B cell (primary cell): ENCODE data around the gene PGAM5. TPM values are rescaled to one million over a fixed set of nuclear protein-coding genes. Genes with fewer than 3 reads are reported as not detected.
A peak's percentile ranks its signal among the peaks of the same experiment; 100 is the strongest.

Source experiments
- ATAC-seq: fragments of 200-7000 bp; cut with Tn5 transposase; one replicate; pipeline ENCODE4 v1.10.0; 2021; ENCODE audit warnings: low read depth, mild to moderate bottlenecking, moderate number of reproducible peaks, moderate library complexity
- CTCF ChIA-PET: fragments of 350-600 bp; sonication (Branson Sonifier 250); formaldehyde crosslinking; loops from one replicate; lab custom pipeline; 2021; ENCODE audit warnings: antibody characterized with exemption, inconsistent platforms; lab: Charles Lee
- POLR2A ChIA-PET: fragments of 350-600 bp; sonication (Branson Sonifier 250); formaldehyde crosslinking; loops from one replicate; lab custom pipeline; 2021; ENCODE audit warnings: antibody characterized with exemption; lab: Charles Lee
- DNase-seq: peaks from one replicate; pipeline ENCODE4 v3.0.0; 2013
- H2AFZ ChIP-seq: 2 replicates; pipeline ENCODE4 v1.6.1; 2012; ENCODE audit warnings: mild to moderate bottlenecking, low read depth, low read length; ENCODE audit not compliant: insufficient read depth, poor library complexity, severe bottlenecking
- H3K27ac ChIP-seq, 2 donors: 1 replicate in 1 of 2; 2 replicates in 1 of 2; pipeline ENCODE4 v1.5.1; 2012 to 2013; ENCODE audit warnings: low read length in 2 of 2, mild to moderate bottlenecking in 2 of 2, moderate library complexity in 1 of 2
- H3K27me3 ChIP-seq, 4 experiments: fragments of 200-600 bp in 1 of 4; sonication (generic) in 1 of 4; replicated peaks in 1 of 4; 1 replicate in 2 of 4; 2 replicates in 2 of 4; pipeline versions ENCODE4 v1.6.1 to v1.7.0; 2013 to 2016; ENCODE audit warnings: low read length in 3 of 4, mild to moderate bottlenecking in 2 of 4, mixed read lengths in 1 of 4, moderate library complexity in 1 of 4; ENCODE audit not compliant: insufficient read depth in 4 of 4, control insufficient read depth in 3 of 4; ENCODE audit errors: control extremely low read depth in 1 of 4
- H3K36me3 ChIP-seq, 2 experiments: replicated peaks in 1 of 2; 1 replicate in 1 of 2; 2 replicates in 1 of 2; pipeline versions ENCODE4 v1.6.1 to v1.7.1; 2013; ENCODE audit warnings: low read length in 1 of 2; ENCODE audit not compliant: insufficient read depth in 2 of 2, control insufficient read depth in 1 of 2; ENCODE audit errors: control extremely low read depth in 1 of 2, extremely low read depth in 1 of 2
- H3K4me1 ChIP-seq, 2 donors: fragments of 200-600 bp in 1 of 2; sonication (generic) in 1 of 2; 1 replicate in 1 of 2; 2 replicates in 1 of 2; pipeline versions ENCODE4 v1.5.1 to v1.6.1; 2013 to 2017; ENCODE audit warnings: low read length in 2 of 2; ENCODE audit not compliant: control insufficient read depth in 2 of 2, insufficient read depth in 2 of 2
- H3K4me2 ChIP-seq: replicated peaks from 2 replicates; pipeline ENCODE3; 2012; ENCODE audit warnings: mild to moderate bottlenecking, low read depth, low read length; ENCODE audit not compliant: poor library complexity, severe bottlenecking
- H3K4me3 ChIP-seq, 5 experiments: fragments of 200-600 bp in 1 of 5; sonication (generic) in 1 of 5; 1 replicate in 3 of 5; 2 replicates in 2 of 5; pipeline versions ENCODE4 v1.5.1 to v1.7.0; 2011 to 2016; ENCODE audit warnings: low read length in 4 of 5, mild to moderate bottlenecking in 4 of 5, low read depth in 2 of 5, control low read depth in 1 of 5, moderate library complexity in 1 of 5; ENCODE audit not compliant: insufficient read depth in 1 of 5; ENCODE audit errors: control extremely low read depth in 1 of 5, extremely low read depth in 1 of 5
- H3K79me2 ChIP-seq: fragments of 200-600 bp; sonication (generic); one replicate; pipeline ENCODE4 v1.6.0; 2016; ENCODE audit warnings: low read length; ENCODE audit not compliant: control insufficient read depth, insufficient read depth
- H3K9ac ChIP-seq: fragments of 200-600 bp; sonication (generic); 2 replicates; pipeline ENCODE4 v1.6.1; 2017; ENCODE audit warnings: mild to moderate bottlenecking, low read length, moderate library complexity
- H3K9me3 ChIP-seq, 3 donors: one replicate each; pipeline versions ENCODE4 v1.6.1 to v1.7.1; 2013; ENCODE audit warnings: low read length in 2 of 3; ENCODE audit not compliant: control insufficient read depth in 2 of 3, insufficient read depth in 1 of 3; ENCODE audit errors: control extremely low read depth in 1 of 3
- H4K20me1 ChIP-seq: 2 replicates; pipeline ENCODE4 v1.6.0; 2012; ENCODE audit warnings: mild to moderate bottlenecking, low read length; ENCODE audit not compliant: insufficient read depth, control insufficient read depth, poor library complexity, severe bottlenecking
- H3K27ac Mint-ChIP-seq: one replicate; pipeline ENCODE4 v1.8.0; 2021; ENCODE audit warnings: mixed read lengths
- H3K27me3 Mint-ChIP-seq: one replicate; pipeline ENCODE4 v1.8.0; 2021; ENCODE audit warnings: mixed read lengths
- H3K4me1 Mint-ChIP-seq: one replicate; pipeline ENCODE4 v1.8.0; 2021; ENCODE audit warnings: mixed read lengths
- H3K4me3 Mint-ChIP-seq: one replicate; pipeline ENCODE4 v1.8.0; 2021; ENCODE audit warnings: mixed read lengths
- H3K9me3 Mint-ChIP-seq: one replicate; pipeline ENCODE4 v1.8.0; 2022; ENCODE audit warnings: mixed read lengths; ENCODE audit not compliant: insufficient read depth
- EZH2 ChIP-seq: IDR thresholded peaks from 2 replicates; pipeline ENCODE4 v1.6.1; 2012; ENCODE audit warnings: borderline replicate concordance, low read depth, mild to moderate bottlenecking, moderate library complexity, low read length; ENCODE audit not compliant: insufficient read depth, poor library complexity, severe bottlenecking
- WGBS: methylation state at CpG from one replicate; pipeline ENCODE4 v1.1.5; 2013; ENCODE audit warnings: missing lambda C conversion rate; ENCODE audit not compliant: insufficient coverage; 5-methylcytosine and 5-hydroxymethylcytosine counted together
- intact Hi-C: fragments of 100-400 bp; cut with micrococcal nuclease; formaldehyde crosslinking; loops from one replicate; pipeline ENCODE4 v1.10.0; 2022
- polyA minus RNA-seq: library from RNA; depleted of rRNA, polyadenylated mRNA; stranded (reverse); fragments of >200 nt; gene quantifications from 2 replicates; pipeline ENCODE4 v1.2.3, GENCODE V29; 2012
- polyA plus RNA-seq: library from polyadenylated mRNA; depleted of rRNA; stranded (reverse); fragments of >200 nt; gene quantifications from 2 replicates; pipeline ENCODE4 v1.2.3, GENCODE V29; 2012
- total RNA-seq, 2 donors: library from RNA; stranded (reverse); fragments of 120-200 nt in 1 of 2; gene quantifications; 1 replicate in 1 of 2; 2 replicates in 1 of 2; pipeline versions ENCODE4 v1.2.3 to v1.2.4, GENCODE V29; 2013 to 2022
- TF ChIP-seq, protein P1 (sequence below): fragments of 200-600 bp; IDR thresholded peaks from one replicate; pipeline ENCODE4 v1.8.0; 2022; ENCODE audit warnings: antibody characterized with exemption, mild to moderate bottlenecking

The PGAM5 gene
- total RNA-seq (28.3 and 29.9 TPM in 2 replicates), polyA plus RNA-seq (12.6 and 14.6 TPM in 2 replicates), polyA minus RNA-seq (44.9 and 46.0 TPM in 2 replicates)
- total RNA-seq (2013) = 30.5 TPM

- Histone ChIP-seq H3K4me3 (peak within 1 kb of the TSS; percentile 61 to 91 (median 79)), H3K36me3 (peaks cover 3 to 6% of the 10 kb centered on the region in 2 experiments), H4K20me1 (peaks cover 35% of the 10 kb centered on the region), H3K27ac (peak within 1 kb of the TSS; percentile 95 to 97), H3K4me1 (peaks cover 10 to 23% of the 10 kb centered on the region in 2 donors), H3K79me2 (peaks cover 46% of the 10 kb centered on the region), H3K27me3 (no peaks in the 10 kb centered on the region), H3K9ac (peak within 1 kb of the TSS; percentile 77), H2AFZ (peak within 1 kb of the TSS; percentile 88), H3K9me3 (peaks cover 0 to 46% (median 15%) of the 10 kb centered on the region in 3 donors), H3K4me2 (peak within 1 kb of the TSS; percentile 81)
- Mint-ChIP-seq H3K9me3 (peaks cover 10% of the 10 kb centered on the region), H3K27ac (peak within 1 kb of the TSS; percentile 90), H3K4me3 (peak within 1 kb of the TSS; percentile 92), H3K27me3 (no peaks in the 10 kb centered on the region), H3K4me1 (peaks cover 13% of the 10 kb centered on the region)
- CTCF ChIA-PET = no interaction called here
- WGBS = under 1% methylated on average over 94 of the region's 94 CpGs
- no peak for TF ChIP-seq EZH2
- TF ChIP-seq, protein P1, sequence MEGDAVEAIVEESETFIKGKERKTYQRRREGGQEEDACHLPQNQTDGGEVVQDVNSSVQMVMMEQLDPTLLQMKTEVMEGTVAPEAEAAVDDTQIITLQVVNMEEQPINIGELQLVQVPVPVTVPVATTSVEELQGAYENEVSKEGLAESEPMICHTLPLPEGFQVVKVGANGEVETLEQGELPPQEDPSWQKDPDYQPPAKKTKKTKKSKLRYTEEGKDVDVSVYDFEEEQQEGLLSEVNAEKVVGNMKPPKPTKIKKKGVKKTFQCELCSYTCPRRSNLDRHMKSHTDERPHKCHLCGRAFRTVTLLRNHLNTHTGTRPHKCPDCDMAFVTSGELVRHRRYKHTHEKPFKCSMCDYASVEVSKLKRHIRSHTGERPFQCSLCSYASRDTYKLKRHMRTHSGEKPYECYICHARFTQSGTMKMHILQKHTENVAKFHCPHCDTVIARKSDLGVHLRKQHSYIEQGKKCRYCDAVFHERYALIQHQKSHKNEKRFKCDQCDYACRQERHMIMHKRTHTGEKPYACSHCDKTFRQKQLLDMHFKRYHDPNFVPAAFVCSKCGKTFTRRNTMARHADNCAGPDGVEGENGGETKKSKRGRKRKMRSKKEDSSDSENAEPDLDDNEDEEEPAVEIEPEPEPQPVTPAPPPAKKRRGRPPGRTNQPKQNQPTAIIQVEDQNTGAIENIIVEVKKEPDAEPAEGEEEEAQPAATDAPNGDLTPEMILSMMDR = no peak
- intact Hi-C loops = loop anchor here (1.0 kb wide), 4 partner anchors 23 to 198 kb away; partner anchors contain the start of genes POLE and PXMP2
- DNase-seq (peak; percentile 98), ATAC-seq (peak; percentile 96)
- POLR2A ChIA-PET = interaction anchor here (0.6 to 1.6 kb wide), 6 partner anchors 20 to 522 kb away, joined by 3 to 5 read pairs (median 4); partner anchors contain the start of genes ANKLE2 and GOLGA3
Measured at GRCh38 chr12:132710405-132711079, at the start of gene PGAM5. Gene PGAM5 (plus strand): TSS chr12:132710842. CDS start chr12:132710877, 35 bp downstream.

DNA sequence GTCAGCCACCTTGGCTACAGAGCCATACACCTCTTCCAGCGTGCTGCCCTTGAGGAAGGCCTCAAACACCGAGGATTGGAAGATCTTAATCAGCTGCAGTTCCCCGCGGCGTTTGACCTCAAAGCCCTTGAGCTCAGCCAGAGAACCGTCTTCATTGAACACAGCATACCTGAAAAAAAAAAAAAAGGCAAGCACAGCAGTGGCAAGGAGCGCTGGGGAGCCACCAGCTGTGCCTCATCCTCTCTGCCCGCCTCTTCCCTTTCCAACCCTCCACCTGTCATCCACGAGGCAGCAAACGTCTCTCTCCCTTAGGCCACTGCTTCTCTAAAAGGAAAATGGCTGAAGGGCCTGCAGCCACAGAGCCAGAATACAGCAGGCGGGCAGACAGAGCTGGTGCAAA lies 49.6 kb upstream of the PGAM5 start:
- Histone ChIP-seq H3K9ac (no peak overlapping the region), H3K4me1 (no peaks in the 10 kb centered on the region), H3K9me3 (no peaks in the 10 kb centered on the region), H3K4me2 (no peak overlapping the region), H4K20me1 (no peaks in the 10 kb centered on the region), H2AFZ (no peak overlapping the region), H3K36me3 (peaks cover 14 to 77% of the 10 kb centered on the region in 2 experiments), H3K79me2 (no peaks in the 10 kb centered on the region), H3K27ac (no peak overlapping the region), H3K4me3 (no peak overlapping the region), H3K27me3 (no peaks in the 10 kb centered on the region)
- ChIA-PET CTCF (no interaction called here), POLR2A (no interaction called here)
- Mint-ChIP-seq H3K4me1 (no peaks in the 10 kb centered on the region), H3K9me3 (no peaks in the 10 kb centered on the region), H3K4me3 (no peak overlapping the region), H3K27ac (no peak overlapping the region), H3K27me3 (no peaks in the 10 kb centered on the region)
- 74% methylated on average over 11 of the region's 11 CpGs for WGBS
- ATAC-seq (no peak), DNase-seq (no peak)
- intact Hi-C loops = no loop called here
- TF ChIP-seq EZH2 = no peak
- TF ChIP-seq, protein P1 = no peak
